Measurements from ENCODE around the gene CPS1. TPM values are rescaled to one million over a fixed set of nuclear protein-coding genes. Genes with fewer than 3 reads are reported as not detected.

CPS1 gene
- total and polyA plus RNA-seq, 2 of the 4 experiments (the other 2 are of a cell fraction), result 5.4 to 20.1 TPM

- no peak overlapping the region for H4K91ac ChIP-seq (ENCODE audit: insufficient read depth, low read depth, low read length)
- dilution Hi-C loops (cut with HindIII; ENCODE audit: low sequenced_read_pairs, unreplicated experiment), result no loop called here
Measured at GRCh38 chr2:210541290-210541902, 15.0 kb upstream of the CPS1 start.

More at GRCh38 chr2:210541290-210541902, 15.0 kb upstream of the CPS1 start:
- no peak overlapping the region for H4K8ac ChIP-seq (ENCODE audit: low read depth in 2 of 2, low read length in 2 of 2)
- H2BK15ac ChIP-seq (ENCODE audit: low read depth, low read length), result no peak overlapping the region
- no peak for TF ChIP-seq MAFK (IDR thresholded peaks at IDR 0.05; ENCODE audit: low read depth, low read length)
- no peaks in the 10 kb centered on the region for H4K20me1 ChIP-seq (ENCODE audit: insufficient read depth, low read length)
- in situ Hi-C loops (cut with MboI; ENCODE audit: low sequenced_read_pairs) (no loop called here), intact Hi-C loops (cut with micrococcal nuclease) (no loop called here)
- no peak overlapping the region for H4K5ac ChIP-seq (ENCODE audit: low read depth, low read length)
- H3K4ac ChIP-seq (ENCODE audit: low read depth, low read length), result no peak overlapping the region
- H3K4me3 ChIP-seq (ENCODE audit: insufficient read depth, low read depth, low read length), result no peak overlapping the region
- H3K9me3 ChIP-seq (ENCODE audit: control insufficient read depth, insufficient read depth, low read length), result no peaks in the 10 kb centered on the region
- no peaks in the 10 kb centered on the region for H3K79me1 ChIP-seq (ENCODE audit: low read depth in 1 of 2, low read length in 2 of 2)
- H3K36me3 ChIP-seq (ENCODE audit: control insufficient read depth, insufficient read depth, low read length), result no peaks in the 10 kb centered on the region
- DNase-seq (peak; percentile 12), ATAC-seq (ENCODE audit: low read depth) (peak; percentile 35)
- POLR2A ChIA-PET (ENCODE audit: unreplicated experiment), result no interaction called here
- no peaks in the 10 kb centered on the region for H3K27me3 ChIP-seq (ENCODE audit: control insufficient read depth, insufficient read depth, low read length)
- H2BK20ac ChIP-seq (ENCODE audit: low read depth, low read length), result no peak overlapping the region
- H3K4me1 ChIP-seq (ENCODE audit: control insufficient read depth, insufficient read depth, low read length), result no peaks in the 10 kb centered on the region
- H3K14ac ChIP-seq (replicated peaks; ENCODE audit: low read depth, low read length), result no peak overlapping the region
- H3K23ac ChIP-seq (ENCODE audit: low read depth, low read length), result no peak overlapping the region
- no peaks in the 10 kb centered on the region for H3K9me1 ChIP-seq (ENCODE audit: insufficient read depth, low read length)
- WGBS, 2 experiments (ENCODE audit: extremely low coverage in 2 of 2, insufficient read length in 1 of 2), result no CpG with 5 or more reads among the region's 3 CpGs
- H2BK5ac ChIP-seq (ENCODE audit: low read depth, low read length, poor library complexity, severe bottlenecking), result no peak overlapping the region
- CTCF ChIA-PET, result no interaction called here
- H3K4me2 ChIP-seq (ENCODE audit: low read depth, low read length), result no peak overlapping the region
- no peak overlapping the region for H2AK9ac ChIP-seq (replicated peaks; ENCODE audit: low read depth, low read length, poor library complexity)
- no TSS peak for BruUV-seq (replicated peaks)
- H3K9ac ChIP-seq (ENCODE audit: low read depth, low read length), result no peak overlapping the region
- no peak overlapping the region for H2AK5ac ChIP-seq (ENCODE audit: low read depth, low read length)
- H3K56ac ChIP-seq (ENCODE audit: extremely low read depth, insufficient read depth, low read length), result no peak overlapping the region
- H3K18ac ChIP-seq (ENCODE audit: low read depth, low read length), result no peak overlapping the region
- no peak overlapping the region for H2BK120ac ChIP-seq (ENCODE audit: low read depth, low read length)
- H3K27ac ChIP-seq (ENCODE audit: insufficient read depth, low read length), result no peak overlapping the region
- no peak overlapping the region for H2AFZ ChIP-seq (replicated peaks; ENCODE audit: low read length, poor library complexity)

Data from IMR-90 (cell line).